A549 (cell line): ENCODE data around the gene SSC4D. TPM values are rescaled to one million over a fixed set of nuclear protein-coding genes. Genes with fewer than 3 reads are reported as not detected.
"Not testable (repeated sequence)": the region's sequence is repeated elsewhere in the genome, so short reads cannot be mapped to it uniquely, and the experiment has no call there.

Source experiments
- ATAC-seq, 2 experiments: fragments of 200-7000 bp in 1 of 2; fragments of >200 bp in 1 of 2; cut with Nextera tagmentation in 1 of 2; cut with Tn5 transposase in 1 of 2; 3 replicates each; pipeline versions ENCODE4 v1.8.0 to v1.9.1; 2018 to 2020; ENCODE audit warnings: mild to moderate bottlenecking in 1 of 2, moderate library complexity in 1 of 2
- CTCF ChIA-PET: fragments of 300-600 bp; sonication (Branson Sonifier 250); formaldehyde crosslinking; extraction: SDS; loops from one replicate; lab custom pipeline; 2021; ENCODE audit warnings: antibody characterized with exemption, inconsistent platforms; lab: Yijun Ruan, JAX
- POLR2A ChIA-PET: fragments of 350-600 bp; formaldehyde crosslinking; extraction: SDS; loops from one replicate; lab custom pipeline; 2021; ENCODE audit warnings: antibody characterized with exemption, inconsistent platforms; lab: Yijun Ruan, JAX
- DNase-seq, 2 experiments: peaks; one replicate each; pipeline versions ENCODE4 v3.0.0 to v3.0.0-alpha.2; 2011 to 2016; ENCODE audit warnings: low read depth in 1 of 2, low spot score in 1 of 2
- FAIRE-seq: peaks from 2 replicates; lab custom pipeline; 2011; peaks lifted over from hg19 to GRCh38; lab: Jason Lieb, UNC
- H3K27ac ChIP-seq, 2 experiments: fragments of >200 bp; sonication (Bioruptor Twin); formaldehyde crosslinking; 3 replicates each; pipeline ENCODE4 v1.5.1; 2016 to 2017
- H3K4me1 ChIP-seq: fragments of >200 bp; sonication (Bioruptor Twin); formaldehyde crosslinking; 3 replicates; pipeline ENCODE4 v1.6.1; 2016
- H3K4me2 ChIP-seq: fragments of >200 bp; sonication (Bioruptor Twin); formaldehyde crosslinking; 3 replicates; pipeline ENCODE4 v1.6.1; 2016
- H3K4me3 ChIP-seq: fragments of >200 bp; sonication (Bioruptor Twin); formaldehyde crosslinking; 3 replicates; pipeline ENCODE4 v1.5.1; 2016
- H3K9me3 ChIP-seq: fragments of >200 bp; sonication (Bioruptor Twin); formaldehyde crosslinking; 3 replicates; pipeline ENCODE4 v1.6.1; 2016
- BHLHE40 ChIP-seq: IDR thresholded peaks from 2 replicates; pipeline ENCODE4 v1.6.1; 2012; ENCODE audit warnings: low read depth, low read length, inconsistent platforms
- CBX2 ChIP-seq: fragments of 200-600 bp; sonication (generic); IDR thresholded peaks from 2 replicates; pipeline ENCODE4 v1.6.1; 2016; ENCODE audit warnings: low read depth, mild to moderate bottlenecking, borderline replicate concordance
- CEBPB ChIP-seq, 2 experiments: fragments of >200 bp in 1 of 2; sonication (Bioruptor Twin) in 1 of 2; formaldehyde crosslinking in 1 of 2; IDR thresholded peaks; 2 replicates each; pipeline ENCODE4 v1.6.1; 2012 to 2016
- CHD2 ChIP-seq: fragments of 150-350 bp; IDR thresholded peaks from 2 replicates; pipeline ENCODE4 v1.6.1; 2014; ENCODE audit warnings: low read length; ENCODE audit not compliant: partially characterized antibody
- CHD4 ChIP-seq: fragments of 200-600 bp; sonication (generic); IDR thresholded peaks from 2 replicates; pipeline ENCODE4 v1.6.1; 2016; ENCODE audit warnings: antibody characterized with exemption, mild to moderate bottlenecking, borderline replicate concordance
- FOSL2 ChIP-seq, 2 experiments: fragments of 450-650 bp in 1 of 2; fragments of >200 bp in 1 of 2; sonication (Bioruptor Twin) in 1 of 2; formaldehyde crosslinking; IDR thresholded peaks; 2 replicates each; pipeline versions ENCODE4 v1.5.0 to v1.6.1; 2016 to 2020; ENCODE audit warnings: mild to moderate bottlenecking in 1 of 2, moderate library complexity in 1 of 2
- HDAC2 ChIP-seq: fragments of 200-600 bp; sonication (generic); IDR thresholded peaks from 2 replicates; pipeline ENCODE4 v1.6.1; 2016
- HES2 ChIP-seq: fragments of >200 bp; sonication (Bioruptor Twin); formaldehyde crosslinking; IDR thresholded peaks from 2 replicates; pipeline ENCODE4 v1.6.1; 2016
- MAX ChIP-seq: IDR thresholded peaks from 2 replicates; pipeline ENCODE4 v1.6.1; 2012
- MAZ ChIP-seq: fragments of 150-350 bp; IDR thresholded peaks from 2 replicates; pipeline ENCODE4 v1.6.1; 2014; ENCODE audit warnings: antibody characterized with exemption, low read depth, low read length, borderline replicate concordance
- MYC ChIP-seq: IDR thresholded peaks from 2 replicates; pipeline ENCODE4 v1.6.1; 2012; ENCODE audit warnings: mild to moderate bottlenecking, inconsistent platforms, low read length, improper control_type of control experiment, borderline replicate concordance
- NR3C1 ChIP-seq: fragments of >200 bp; sonication (Bioruptor Twin); formaldehyde crosslinking; IDR thresholded peaks from 3 replicates; pipeline ENCODE4 v1.6.1; 2017
- PBX3 ChIP-seq: IDR thresholded peaks from 2 replicates; pipeline ENCODE4 v1.6.1; 2012
- PHF8 ChIP-seq: fragments of 200-600 bp; sonication (generic); IDR thresholded peaks from 2 replicates; pipeline ENCODE4 v1.6.1; 2016; ENCODE audit warnings: low read depth, mild to moderate bottlenecking, antibody characterized with exemption, moderate library complexity, borderline replicate concordance
- RCOR1 ChIP-seq: fragments of 150-350 bp; IDR thresholded peaks from 2 replicates; pipeline ENCODE4 v1.6.1; 2014; ENCODE audit warnings: antibody characterized with exemption, low read length, low read depth
- REST ChIP-seq: fragments of 200-600 bp; sonication (generic); IDR thresholded peaks from 2 replicates; pipeline ENCODE4 v1.6.1; 2016; ENCODE audit warnings: antibody characterized with exemption, mild to moderate bottlenecking, moderate library complexity
- TFCP2L1 ChIP-seq: fragments of 250-450 bp; sonication (Bioruptor Pico); IDR thresholded peaks from 2 replicates; pipeline ENCODE4 v1.5.0; 2021; ENCODE audit warnings: mild to moderate bottlenecking
- WGBS: methylation state at CpG from one replicate; pipeline ENCODE4 v1.1.6; 2017; ENCODE audit errors: missing lambda C conversion rate; 5-methylcytosine and 5-hydroxymethylcytosine counted together
- polyA plus RNA-seq, 4 experiments: library from polyadenylated mRNA; depleted of rRNA in 3 of 4; stranded (reverse); fragments of >200 nt; fragmentation: RNase III in 1 of 4; extraction: RNeasy Plus Mini Kit Qiagen cat#74134 plus additional on column Dnase treatment in 1 of 4; gene quantifications; 2 replicates in 3 of 4; 3 replicates in 1 of 4; pipeline ENCODE4 v1.2.3, GENCODE V29; 2011 to 2017

The SSC4D gene
- polyA plus RNA-seq, 2 of the 4 experiments (the other 2 are of a cell fraction), result 0.45 to 0.79 TPM

- ATAC-seq (peak; percentile 14 to 30; a peak in 4 of 6 replicates), DNase-seq (peak in 1 of 2 experiments; percentile 69)
These were observed 45.3 kb downstream of the SSC4D start for GRCh38 chr7:76364198-76364584.

GRCh38 chr7:76363754-76364153 lies 45.7 kb downstream of the SSC4D start:
- H3K4me3 ChIP-seq, DNase-seq, ATAC-seq, H3K9me3 ChIP-seq, POLR2A ChIA-PET, FAIRE-seq: not testable (repeated sequence)
- 76% methylated on average over 3 of the region's 3 CpGs for WGBS
- Histone ChIP-seq H3K27ac (peak overlapping the region; percentile 84 to 89), H3K4me2 (peak overlapping the region; percentile 65), H3K4me1 (peaks cover 43% of the 10 kb centered on the region)
- CTCF ChIA-PET, result interaction anchor here (1.8 to 3.9 kb wide), 2 partner anchors 13 to 44 kb away, joined by 7 to 21 read pairs; no protein-coding TSS in a partner anchor

More at GRCh38 chr7:76364198-76364584, 45.3 kb downstream of the SSC4D start:
- TF ChIP-seq REST, result no peak
- TF ChIP-seq HDAC2, result no peak
- TF ChIP-seq CHD4, result no peak
- no peak for TF ChIP-seq CBX2
- no peak for TF ChIP-seq PHF8
- TF ChIP-seq, all 56 proteins: peak for 0
- H3K27ac ChIP-seq, result peak overlapping the region; percentile 84 to 89
- no peaks in the 10 kb centered on the region for H3K9me3 ChIP-seq
- no peak for FAIRE-seq
- no peak overlapping the region for H3K4me3 ChIP-seq
- CTCF ChIA-PET, result interaction anchor here (0.9 to 3.9 kb wide), 4 partner anchors 9 to 186 kb away, joined by 3 to 21 read pairs (median 6); no protein-coding TSS in a partner anchor
- peaks cover 47% of the 10 kb centered on the region for H3K4me1 ChIP-seq
- POLR2A ChIA-PET, result interaction anchor here (0.6 to 1.0 kb wide), 6 partner anchors 9 to 255 kb away, joined by 3 to 4 read pairs (median 4); no protein-coding TSS in a partner anchor
- WGBS, result 36% methylated on average over 4 of the region's 4 CpGs
- H3K4me2 ChIP-seq, result peak overlapping the region; percentile 65

- FAIRE-seq, result no peak
- Histone ChIP-seq H3K4me2 (peak overlapping the region; percentile 96), H3K9me3 (no peaks in the 10 kb centered on the region), H3K27ac (peak overlapping the region; percentile 100), H3K4me1 (peaks cover 45% of the 10 kb centered on the region), H3K4me3 (peak overlapping the region; percentile 96; the same call in 2 of the 3 replicates)
- TF ChIP-seq TFCP2L1 (CRISPR knock-in tag) (no peak), CHD4 (no peak), MAZ (no peak), MYC (no peak), BHLHE40 (no peak), HES2 (peak; percentile 18; the same call in 1 of the 2 replicates), RCOR1 (no peak), CHD2 (no peak), MAX (no peak), FOSL2 (IDR thresholded peaks at IDR 0.05) (peak; percentile 32), FOSL2 (CRISPR knock-in tag; IDR thresholded peaks at IDR 0.05) (peak; percentile 86), PBX3 (no peak), NR3C1 (no peak), CEBPB (IDR thresholded peaks at IDR 0.05) (peak; percentile 90 to 95)
- peak in 1 of 2 experiments; percentile 47 for DNase-seq
- POLR2A ChIA-PET, result interaction anchor here (0.6 to 2.6 kb wide), 7 partner anchors 9 to 66 kb away, joined by 3 to 18 read pairs (median 6); no protein-coding TSS in a partner anchor
- no peak for ATAC-seq
- CTCF ChIA-PET, result interaction anchor here (0.8 to 3.6 kb wide), 22 partner anchors 9 to 181 kb away, joined by 3 to 28 read pairs (median 6); no protein-coding TSS in a partner anchor
- WGBS, result 39% methylated on average over 17 of the region's 17 CpGs
These were observed 49.4 kb downstream of the SSC4D start for GRCh38 chr7:76359978-76360638.
